ENCODE data around the gene CCDC127.
"Not testable (repeated sequence)": the region's sequence is repeated elsewhere in the genome, so short reads cannot be mapped to it uniquely, and the experiment has no call there.

DNA sequence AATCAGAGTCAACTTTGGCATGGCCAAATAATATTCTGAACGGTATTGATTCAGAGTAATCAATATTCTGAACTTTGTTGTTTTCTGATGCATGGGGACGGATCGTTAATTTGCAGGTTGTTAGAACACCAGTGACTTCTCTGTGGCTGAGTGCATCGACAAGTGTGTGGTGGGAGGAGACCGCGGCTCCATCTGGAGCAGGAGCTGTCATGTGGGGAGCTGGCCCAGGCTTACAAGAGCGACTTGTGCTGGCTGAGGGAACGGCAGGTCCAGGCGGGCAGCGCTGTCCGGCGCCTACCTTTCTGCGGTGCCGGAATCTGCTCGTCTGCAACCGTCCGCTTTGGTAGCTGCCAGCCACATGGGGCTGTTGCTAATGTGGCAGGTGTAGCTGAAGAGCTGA, 9.4 kb upstream of the CCDC127 start:
- TF ChIP-seq RAD21 (IDR thresholded peaks at IDR 0.05; ENCODE audit: low read length); POLR2A (IDR thresholded peaks at IDR 0.05; ENCODE audit: low read depth, low read length); CEBPB (IDR thresholded peaks at IDR 0.05; ENCODE audit: low read depth, low read length); RFX5 (IDR thresholded peaks at IDR 0.05; ENCODE audit: low read depth, low read length); RCOR1 (IDR thresholded peaks at IDR 0.05; ENCODE audit: insufficient replicate concordance, low read length); MXI1 (IDR thresholded peaks at IDR 0.05; ENCODE audit: borderline replicate concordance, low read depth, low read length); SMC3 (IDR thresholded peaks at IDR 0.05; ENCODE audit: low read depth, low read length): not testable (repeated sequence)
- TF ChIP-seq, protein P1, sequence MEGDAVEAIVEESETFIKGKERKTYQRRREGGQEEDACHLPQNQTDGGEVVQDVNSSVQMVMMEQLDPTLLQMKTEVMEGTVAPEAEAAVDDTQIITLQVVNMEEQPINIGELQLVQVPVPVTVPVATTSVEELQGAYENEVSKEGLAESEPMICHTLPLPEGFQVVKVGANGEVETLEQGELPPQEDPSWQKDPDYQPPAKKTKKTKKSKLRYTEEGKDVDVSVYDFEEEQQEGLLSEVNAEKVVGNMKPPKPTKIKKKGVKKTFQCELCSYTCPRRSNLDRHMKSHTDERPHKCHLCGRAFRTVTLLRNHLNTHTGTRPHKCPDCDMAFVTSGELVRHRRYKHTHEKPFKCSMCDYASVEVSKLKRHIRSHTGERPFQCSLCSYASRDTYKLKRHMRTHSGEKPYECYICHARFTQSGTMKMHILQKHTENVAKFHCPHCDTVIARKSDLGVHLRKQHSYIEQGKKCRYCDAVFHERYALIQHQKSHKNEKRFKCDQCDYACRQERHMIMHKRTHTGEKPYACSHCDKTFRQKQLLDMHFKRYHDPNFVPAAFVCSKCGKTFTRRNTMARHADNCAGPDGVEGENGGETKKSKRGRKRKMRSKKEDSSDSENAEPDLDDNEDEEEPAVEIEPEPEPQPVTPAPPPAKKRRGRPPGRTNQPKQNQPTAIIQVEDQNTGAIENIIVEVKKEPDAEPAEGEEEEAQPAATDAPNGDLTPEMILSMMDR (conservative IDR thresholded peaks at IDR 0.05; ENCODE audit: low read depth, low read length) = not testable (repeated sequence)
- TF ChIP-seq, protein P2, sequence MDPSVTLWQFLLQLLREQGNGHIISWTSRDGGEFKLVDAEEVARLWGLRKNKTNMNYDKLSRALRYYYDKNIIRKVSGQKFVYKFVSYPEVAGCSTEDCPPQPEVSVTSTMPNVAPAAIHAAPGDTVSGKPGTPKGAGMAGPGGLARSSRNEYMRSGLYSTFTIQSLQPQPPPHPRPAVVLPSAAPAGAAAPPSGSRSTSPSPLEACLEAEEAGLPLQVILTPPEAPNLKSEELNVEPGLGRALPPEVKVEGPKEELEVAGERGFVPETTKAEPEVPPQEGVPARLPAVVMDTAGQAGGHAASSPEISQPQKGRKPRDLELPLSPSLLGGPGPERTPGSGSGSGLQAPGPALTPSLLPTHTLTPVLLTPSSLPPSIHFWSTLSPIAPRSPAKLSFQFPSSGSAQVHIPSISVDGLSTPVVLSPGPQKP (IDR thresholded peaks at IDR 0.05; ENCODE audit: borderline replicate concordance, low read depth, low read length) = not testable (repeated sequence)
